DOHH2 (cell line): Measurements from ENCODE around the gene TMCC1.
"Not testable (repeated sequence)": the region's sequence is repeated elsewhere in the genome, so short reads cannot be mapped to it uniquely, and the experiment has no call there.

Experiments
- EZH2phosphoT487 ChIP-seq: fragments of 200-600 bp; sonication (generic); IDR thresholded peaks from 2 replicates; pipeline ENCODE4 v1.6.1; 2017; ENCODE audit warnings: borderline replicate concordance, mild to moderate bottlenecking, antibody characterized with exemption, low read length, moderate library complexity, mixed read lengths
- TF ChIP-seq, protein P1 (sequence below): fragments of 200-600 bp; sonication (generic); IDR thresholded peaks from one replicate; pipeline ENCODE4 v1.5.1; 2014; ENCODE audit warnings: antibody characterized with exemption, mild to moderate bottlenecking, low read depth, low read length; ENCODE audit not compliant: poor library complexity, severe bottlenecking

DNA sequence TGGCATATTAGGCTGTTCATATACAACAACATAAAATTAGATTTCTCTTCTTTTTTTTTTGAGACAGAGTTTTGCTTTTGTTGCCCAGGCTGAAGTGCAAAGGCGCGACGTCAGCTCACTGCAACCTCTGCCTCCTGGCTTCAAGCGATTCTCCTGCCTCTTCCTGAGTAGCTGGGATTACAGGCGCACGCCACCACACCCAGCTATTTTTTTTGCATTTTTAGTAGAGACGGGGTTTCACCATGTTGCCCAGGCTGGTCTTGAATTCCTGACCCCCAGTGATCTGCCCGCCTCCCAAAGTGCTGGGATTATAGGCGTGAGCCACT lies 218.8 kb downstream of the TMCC1 start:
- TF ChIP-seq, protein P1, sequence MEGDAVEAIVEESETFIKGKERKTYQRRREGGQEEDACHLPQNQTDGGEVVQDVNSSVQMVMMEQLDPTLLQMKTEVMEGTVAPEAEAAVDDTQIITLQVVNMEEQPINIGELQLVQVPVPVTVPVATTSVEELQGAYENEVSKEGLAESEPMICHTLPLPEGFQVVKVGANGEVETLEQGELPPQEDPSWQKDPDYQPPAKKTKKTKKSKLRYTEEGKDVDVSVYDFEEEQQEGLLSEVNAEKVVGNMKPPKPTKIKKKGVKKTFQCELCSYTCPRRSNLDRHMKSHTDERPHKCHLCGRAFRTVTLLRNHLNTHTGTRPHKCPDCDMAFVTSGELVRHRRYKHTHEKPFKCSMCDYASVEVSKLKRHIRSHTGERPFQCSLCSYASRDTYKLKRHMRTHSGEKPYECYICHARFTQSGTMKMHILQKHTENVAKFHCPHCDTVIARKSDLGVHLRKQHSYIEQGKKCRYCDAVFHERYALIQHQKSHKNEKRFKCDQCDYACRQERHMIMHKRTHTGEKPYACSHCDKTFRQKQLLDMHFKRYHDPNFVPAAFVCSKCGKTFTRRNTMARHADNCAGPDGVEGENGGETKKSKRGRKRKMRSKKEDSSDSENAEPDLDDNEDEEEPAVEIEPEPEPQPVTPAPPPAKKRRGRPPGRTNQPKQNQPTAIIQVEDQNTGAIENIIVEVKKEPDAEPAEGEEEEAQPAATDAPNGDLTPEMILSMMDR: not testable (repeated sequence)
- TF ChIP-seq EZH2phosphoT487: not testable (repeated sequence)
